HL-60 (cell line): ENCODE measurements around the gene TMEM237.

ENCODE experiments used
- CTCF ChIP-seq: IDR thresholded peaks from one replicate; pipeline ENCODE4 v1.5.1; 2011; ENCODE audit warnings: low read length, control low read depth, inconsistent platforms; ENCODE audit not compliant: insufficient read depth
- GABPA ChIP-seq: IDR thresholded peaks from 2 replicates; pipeline ENCODE4 v1.6.1; 2012; ENCODE audit warnings: low read depth
- POLR2AphosphoS5 ChIP-seq: IDR thresholded peaks from 2 replicates; pipeline ENCODE4 v1.6.1; 2012; ENCODE audit warnings: low read depth
- TF ChIP-seq, protein P1 (sequence below): IDR thresholded peaks from 2 replicates; pipeline ENCODE4 v1.6.1; 2012; ENCODE audit warnings: low read depth; ENCODE audit not compliant: insufficient replicate concordance

DNA sequence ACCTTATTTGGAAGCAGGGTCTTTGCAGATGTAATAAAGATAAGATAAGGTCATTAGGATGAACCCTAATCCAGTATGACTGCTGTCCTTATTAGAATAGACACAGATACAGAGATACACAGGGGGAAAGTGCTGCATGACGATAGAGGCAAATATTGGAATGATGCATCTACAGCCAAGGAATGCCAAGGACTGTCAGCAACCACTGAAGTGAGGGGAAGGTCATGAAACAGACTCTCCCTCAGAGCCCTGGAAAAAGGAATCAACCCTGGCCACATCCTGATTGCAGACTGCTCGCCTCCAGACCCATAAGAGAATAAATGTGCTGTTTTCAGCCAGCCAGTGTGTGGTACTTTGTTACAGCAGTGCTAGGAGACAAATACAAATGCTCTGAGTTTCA, 14.8 kb downstream of the TMEM237 start:
- no peak for TF ChIP-seq CTCF
- no peak for TF ChIP-seq GABPA
- TF ChIP-seq, protein P1, sequence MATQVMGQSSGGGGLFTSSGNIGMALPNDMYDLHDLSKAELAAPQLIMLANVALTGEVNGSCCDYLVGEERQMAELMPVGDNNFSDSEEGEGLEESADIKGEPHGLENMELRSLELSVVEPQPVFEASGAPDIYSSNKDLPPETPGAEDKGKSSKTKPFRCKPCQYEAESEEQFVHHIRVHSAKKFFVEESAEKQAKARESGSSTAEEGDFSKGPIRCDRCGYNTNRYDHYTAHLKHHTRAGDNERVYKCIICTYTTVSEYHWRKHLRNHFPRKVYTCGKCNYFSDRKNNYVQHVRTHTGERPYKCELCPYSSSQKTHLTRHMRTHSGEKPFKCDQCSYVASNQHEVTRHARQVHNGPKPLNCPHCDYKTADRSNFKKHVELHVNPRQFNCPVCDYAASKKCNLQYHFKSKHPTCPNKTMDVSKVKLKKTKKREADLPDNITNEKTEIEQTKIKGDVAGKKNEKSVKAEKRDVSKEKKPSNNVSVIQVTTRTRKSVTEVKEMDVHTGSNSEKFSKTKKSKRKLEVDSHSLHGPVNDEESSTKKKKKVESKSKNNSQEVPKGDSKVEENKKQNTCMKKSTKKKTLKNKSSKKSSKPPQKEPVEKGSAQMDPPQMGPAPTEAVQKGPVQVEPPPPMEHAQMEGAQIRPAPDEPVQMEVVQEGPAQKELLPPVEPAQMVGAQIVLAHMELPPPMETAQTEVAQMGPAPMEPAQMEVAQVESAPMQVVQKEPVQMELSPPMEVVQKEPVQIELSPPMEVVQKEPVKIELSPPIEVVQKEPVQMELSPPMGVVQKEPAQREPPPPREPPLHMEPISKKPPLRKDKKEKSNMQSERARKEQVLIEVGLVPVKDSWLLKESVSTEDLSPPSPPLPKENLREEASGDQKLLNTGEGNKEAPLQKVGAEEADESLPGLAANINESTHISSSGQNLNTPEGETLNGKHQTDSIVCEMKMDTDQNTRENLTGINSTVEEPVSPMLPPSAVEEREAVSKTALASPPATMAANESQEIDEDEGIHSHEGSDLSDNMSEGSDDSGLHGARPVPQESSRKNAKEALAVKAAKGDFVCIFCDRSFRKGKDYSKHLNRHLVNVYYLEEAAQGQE, result no peak
- no peak for TF ChIP-seq POLR2AphosphoS5
